Mucosa of stomach (tissue), 1 donor: ENCODE measurements around the gene MAP3K20.

Source experiments
- H3K27me3 ChIP-seq: one replicate; pipeline ENCODE4 v1.7.0; 2013; ENCODE audit warnings: mild to moderate bottlenecking, low read length; ENCODE audit not compliant: control insufficient read depth, insufficient read depth
- H3K36me3 ChIP-seq: one replicate; pipeline ENCODE4 v1.7.0; 2013; ENCODE audit warnings: low read length; ENCODE audit not compliant: control insufficient read depth, insufficient read depth
- H3K4me1 ChIP-seq: one replicate; pipeline ENCODE4 v1.7.0; 2013; ENCODE audit warnings: mild to moderate bottlenecking, low read length; ENCODE audit not compliant: control insufficient read depth, insufficient read depth
- H3K4me3 ChIP-seq: one replicate; pipeline ENCODE4 v1.7.0; 2013; ENCODE audit warnings: low read length
- H3K9ac ChIP-seq: one replicate; pipeline ENCODE4 v1.7.0; 2013; ENCODE audit warnings: mild to moderate bottlenecking, low read length, moderate library complexity
- H3K9me3 ChIP-seq: one replicate; pipeline ENCODE4 v1.7.0; 2013; ENCODE audit warnings: mild to moderate bottlenecking, low read length, moderate library complexity; ENCODE audit not compliant: control insufficient read depth
- donor health status: Pancreatic carcinoma.

The MAP3K20 gene

DNA sequence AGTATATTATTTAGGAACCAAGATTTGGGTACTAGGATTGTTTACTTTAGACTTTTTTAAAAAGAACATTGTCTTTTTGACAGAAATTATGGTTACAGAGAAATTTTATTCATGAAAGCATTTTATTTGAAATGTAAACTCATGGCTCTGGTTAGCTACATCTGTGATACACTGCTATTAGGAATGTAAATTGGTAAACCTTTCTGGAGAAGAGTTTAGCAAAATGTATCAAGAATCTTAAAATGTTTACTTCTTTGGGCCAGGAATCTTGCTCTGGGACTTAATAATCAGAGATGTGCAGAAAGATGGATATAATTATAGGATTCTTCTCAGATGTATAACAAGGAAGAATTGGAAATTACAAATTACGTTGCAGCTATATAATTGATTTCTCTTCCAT lies 19.7 kb downstream of the MAP3K20 start:
- H3K9ac ChIP-seq = no peak overlapping the region

GRCh38 chr2:173099271-173099670 lies 23.6 kb downstream of the MAP3K20 start:
- no peaks in the 10 kb centered on the region for H3K4me1 ChIP-seq
- H3K27me3 ChIP-seq = no peaks in the 10 kb centered on the region
- H3K4me3 ChIP-seq = no peak overlapping the region
- no peak overlapping the region for H3K9ac ChIP-seq
- no peaks in the 10 kb centered on the region for H3K9me3 ChIP-seq
- no peaks in the 10 kb centered on the region for H3K36me3 ChIP-seq

More for the DNA sequence above, 19.7 kb downstream of the MAP3K20 start:
- Histone ChIP-seq H3K4me1 (no peaks in the 10 kb centered on the region), H3K36me3 (no peaks in the 10 kb centered on the region), H3K9me3 (no peaks in the 10 kb centered on the region), H3K4me3 (no peak overlapping the region), H3K27me3 (no peaks in the 10 kb centered on the region)

DNA sequence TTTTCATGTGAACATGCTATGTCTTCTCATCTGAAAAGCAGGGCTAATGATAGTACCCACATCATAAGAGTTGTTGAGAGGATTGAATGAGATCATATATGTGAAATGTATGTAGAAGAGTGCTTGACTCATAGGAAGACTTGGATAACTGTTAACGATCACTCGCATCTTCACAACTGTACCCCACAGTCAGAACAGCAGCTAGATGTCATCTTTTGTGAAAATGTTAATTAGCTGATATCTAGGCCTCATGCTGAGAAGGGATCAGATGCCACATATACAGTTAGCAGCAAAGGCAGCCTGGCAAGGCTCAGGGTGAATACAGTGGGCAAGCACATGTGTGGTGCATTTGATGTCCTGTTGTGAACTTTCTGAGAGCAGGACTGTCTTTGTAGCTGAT lies 24.2 kb downstream of the MAP3K20 start:
- Histone ChIP-seq H3K4me1 (no peaks in the 10 kb centered on the region), H3K36me3 (no peaks in the 10 kb centered on the region), H3K9me3 (no peaks in the 10 kb centered on the region), H3K9ac (no peak overlapping the region), H3K4me3 (no peak overlapping the region), H3K27me3 (no peaks in the 10 kb centered on the region)

- Histone ChIP-seq H3K27me3 (no peaks in the 10 kb centered on the region), H3K4me1 (no peaks in the 10 kb centered on the region), H3K9me3 (no peaks in the 10 kb centered on the region), H3K9ac (no peak overlapping the region), H3K36me3 (no peaks in the 10 kb centered on the region), H3K4me3 (no peak overlapping the region)
Measured at GRCh38 chr2:173101687-173102086, 26.0 kb downstream of the MAP3K20 start.

- H3K36me3 ChIP-seq = no peaks in the 10 kb centered on the region
- H3K4me1 ChIP-seq = peaks cover 3% of the 10 kb centered on the region
- H3K9me3 ChIP-seq = no peaks in the 10 kb centered on the region
- no peak overlapping the region for H3K9ac ChIP-seq
- H3K27me3 ChIP-seq = no peaks in the 10 kb centered on the region
- H3K4me3 ChIP-seq = no peak overlapping the region
Measured at GRCh38 chr2:173104156-173104555, 28.5 kb downstream of the MAP3K20 start.

- peaks cover 6% of the 10 kb centered on the region for H3K4me1 ChIP-seq
Measured at GRCh38 chr2:173106959-173107628, 31.4 kb downstream of the MAP3K20 start.

DNA sequence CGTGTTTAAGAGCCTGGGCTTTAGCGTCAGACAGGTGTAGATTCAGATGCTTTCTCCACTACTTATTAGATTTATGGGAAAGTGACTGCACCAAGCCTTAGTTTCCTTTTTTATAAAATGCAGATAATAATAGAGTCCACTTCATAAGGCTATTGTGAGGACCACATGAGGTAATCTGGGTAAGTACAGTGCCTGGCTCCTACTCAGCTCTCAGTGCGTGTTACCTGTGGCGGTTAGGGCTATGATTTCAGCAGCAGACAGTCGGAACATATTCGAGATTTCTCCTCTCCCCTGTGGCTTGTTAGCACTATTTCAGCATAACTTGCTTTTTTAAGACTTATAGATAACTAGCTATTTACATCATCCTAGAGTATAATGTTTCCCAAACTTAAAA lies 32.0 kb downstream of the MAP3K20 start:
- Histone ChIP-seq H3K36me3 (no peaks in the 10 kb centered on the region), H3K9ac (no peak overlapping the region), H3K4me1 (peaks cover 6% of the 10 kb centered on the region), H3K27me3 (no peaks in the 10 kb centered on the region), H3K4me3 (no peak overlapping the region), H3K9me3 (no peaks in the 10 kb centered on the region)

More at GRCh38 chr2:173106959-173107628, 31.4 kb downstream of the MAP3K20 start:
- Histone ChIP-seq H3K9ac (no peak overlapping the region), H3K4me3 (no peak overlapping the region), H3K36me3 (no peaks in the 10 kb centered on the region), H3K27me3 (no peaks in the 10 kb centered on the region), H3K9me3 (no peaks in the 10 kb centered on the region)

DNA sequence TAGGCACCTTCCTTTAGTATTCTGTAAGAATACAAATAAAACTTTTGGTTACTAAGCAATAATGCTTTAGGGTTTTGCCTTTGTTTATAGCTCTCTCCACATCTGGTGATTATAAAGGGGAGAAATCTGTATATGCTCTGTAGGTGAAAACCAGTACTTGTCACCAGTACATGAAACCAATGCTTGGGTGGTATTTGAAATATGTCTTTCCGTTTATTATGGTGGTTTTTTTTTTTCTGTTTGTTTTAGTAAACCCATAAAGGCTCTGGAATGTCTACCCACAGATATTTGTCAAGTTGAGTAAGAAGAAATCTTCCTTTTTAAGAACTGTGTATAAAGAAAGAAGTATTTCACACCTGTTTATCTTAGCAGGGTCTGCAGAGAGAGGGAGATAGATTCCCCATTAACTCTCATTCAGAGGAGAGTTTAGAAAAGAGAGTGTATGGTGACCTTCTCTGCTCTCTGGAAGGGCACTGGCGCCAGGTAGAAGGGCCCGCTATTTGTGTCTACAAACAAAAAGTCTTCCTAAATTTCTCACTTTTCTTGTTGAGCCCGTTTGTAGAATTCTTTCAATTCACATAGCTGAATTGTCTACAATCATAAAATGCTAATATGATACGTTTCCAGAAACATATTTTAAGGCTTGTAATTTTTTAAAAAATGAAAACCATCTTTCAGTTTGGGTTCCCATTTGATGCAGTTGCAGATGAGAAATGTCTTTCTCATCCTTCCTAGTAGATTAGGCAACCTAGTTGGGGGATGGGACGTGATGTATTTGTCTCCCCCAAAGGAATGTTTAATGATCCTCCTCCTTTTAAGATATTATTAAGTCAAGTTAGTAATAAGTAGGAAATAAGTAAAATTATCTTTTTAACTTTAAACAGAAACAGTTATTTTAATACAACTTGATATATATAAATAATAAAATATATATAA lies 33.9 kb downstream of the MAP3K20 start:
- no peak overlapping the region for H3K9ac ChIP-seq
- H3K9me3 ChIP-seq = no peaks in the 10 kb centered on the region
- H3K4me1 ChIP-seq = peaks cover 6% of the 10 kb centered on the region
- no peaks in the 10 kb centered on the region for H3K36me3 ChIP-seq
- H3K27me3 ChIP-seq = no peaks in the 10 kb centered on the region
- H3K4me3 ChIP-seq = no peak overlapping the region

DNA sequence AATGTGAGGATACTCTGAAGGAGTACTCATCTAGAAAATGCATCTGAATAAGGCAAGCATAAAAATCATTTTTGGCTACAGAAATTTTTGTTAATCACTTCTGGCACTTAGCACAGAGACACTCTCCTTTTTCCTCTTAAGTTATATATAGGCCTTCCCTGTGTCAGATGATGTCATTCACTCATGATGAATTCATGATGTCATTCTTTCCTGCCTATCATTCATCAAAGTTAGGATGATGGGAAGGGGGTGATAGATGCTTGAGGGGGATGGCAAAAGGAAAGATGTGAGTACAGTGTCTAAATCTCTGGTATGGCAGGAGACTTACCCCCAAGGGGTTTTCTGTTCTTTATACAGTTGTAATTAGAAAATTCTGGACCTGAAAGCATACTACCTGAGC lies 42.0 kb downstream of the MAP3K20 start:
- Histone ChIP-seq H3K27me3 (no peaks in the 10 kb centered on the region), H3K4me1 (no peaks in the 10 kb centered on the region), H3K4me3 (no peak overlapping the region), H3K9me3 (no peaks in the 10 kb centered on the region), H3K9ac (no peak overlapping the region), H3K36me3 (no peaks in the 10 kb centered on the region)

- H3K36me3 ChIP-seq = no peaks in the 10 kb centered on the region
- H3K4me1 ChIP-seq = no peaks in the 10 kb centered on the region
- no peak overlapping the region for H3K9ac ChIP-seq
Measured at GRCh38 chr2:173118395-173118794, 42.7 kb downstream of the MAP3K20 start.

GRCh38 chr2:173119069-173119807 lies 43.6 kb downstream of the MAP3K20 start:
- Histone ChIP-seq H3K9me3 (no peaks in the 10 kb centered on the region), H3K4me3 (no peak overlapping the region), H3K36me3 (no peaks in the 10 kb centered on the region), H3K27me3 (no peaks in the 10 kb centered on the region), H3K9ac (no peak overlapping the region), H3K4me1 (no peaks in the 10 kb centered on the region)

More at GRCh38 chr2:173118395-173118794, 42.7 kb downstream of the MAP3K20 start:
- no peaks in the 10 kb centered on the region for H3K27me3 ChIP-seq
- no peak overlapping the region for H3K4me3 ChIP-seq
- H3K9me3 ChIP-seq = no peaks in the 10 kb centered on the region

GRCh38 chr2:173119944-173120343 lies 44.3 kb downstream of the MAP3K20 start:
- H3K27me3 ChIP-seq = no peaks in the 10 kb centered on the region
- no peaks in the 10 kb centered on the region for H3K4me1 ChIP-seq
- no peak overlapping the region for H3K4me3 ChIP-seq
- H3K36me3 ChIP-seq = no peaks in the 10 kb centered on the region
- H3K9ac ChIP-seq = no peak overlapping the region
- H3K9me3 ChIP-seq = no peaks in the 10 kb centered on the region
